NCI-H2081 treated with DMSO at 0.1 percent for 48 hours (cell line): ENCODE results near the gene ZNF783.

Experiments
- DNase-seq: peaks from one replicate; lab custom pipeline; 2025; lab: John Stamatoyannopoulos, UW

ZNF783 gene

DNA sequence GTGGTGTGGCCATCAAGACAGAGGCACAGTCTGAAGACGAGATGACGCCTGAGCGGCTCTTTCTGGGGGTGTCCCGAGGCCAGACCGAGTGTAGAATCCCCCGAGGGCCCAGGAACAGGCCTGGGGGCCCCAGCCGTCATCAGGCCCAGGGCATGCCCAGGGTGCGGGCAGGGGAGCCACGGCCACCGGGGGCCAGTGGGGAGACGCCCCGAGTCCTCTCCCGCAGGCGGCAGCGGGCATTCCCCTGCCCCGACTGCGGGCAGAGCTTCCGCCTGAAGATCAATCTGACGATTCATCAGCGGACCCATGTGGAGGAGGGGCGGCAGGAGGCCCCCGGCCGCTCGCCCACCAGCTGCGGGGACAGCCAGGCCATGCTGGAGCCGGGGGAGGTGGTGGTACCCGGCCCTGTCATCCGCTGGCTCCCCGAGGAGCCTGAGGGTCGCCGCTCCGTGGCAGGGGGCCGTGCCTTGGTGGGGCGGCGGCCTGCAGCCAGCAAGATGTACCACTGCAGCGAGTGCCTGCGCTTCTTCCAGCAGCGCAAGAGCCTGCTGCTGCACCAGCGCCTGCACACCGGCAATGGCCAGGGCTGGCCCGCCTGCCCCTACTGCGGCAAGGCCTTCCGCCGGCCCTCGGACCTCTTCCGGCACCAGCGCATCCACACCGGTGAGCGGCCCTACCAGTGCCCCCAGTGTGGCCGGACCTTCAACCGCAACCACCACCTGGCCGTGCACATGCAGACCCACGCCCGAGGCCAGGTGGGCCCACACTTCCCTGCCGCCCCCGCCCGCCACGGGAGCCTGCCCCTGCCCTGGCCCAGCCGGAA lies 19.7 kb downstream of the ZNF783 start:
- no peak for DNase-seq

GRCh38 chr7:149282331-149282655 lies 20.3 kb downstream of the ZNF783 start:
- no peak for DNase-seq

DNA sequence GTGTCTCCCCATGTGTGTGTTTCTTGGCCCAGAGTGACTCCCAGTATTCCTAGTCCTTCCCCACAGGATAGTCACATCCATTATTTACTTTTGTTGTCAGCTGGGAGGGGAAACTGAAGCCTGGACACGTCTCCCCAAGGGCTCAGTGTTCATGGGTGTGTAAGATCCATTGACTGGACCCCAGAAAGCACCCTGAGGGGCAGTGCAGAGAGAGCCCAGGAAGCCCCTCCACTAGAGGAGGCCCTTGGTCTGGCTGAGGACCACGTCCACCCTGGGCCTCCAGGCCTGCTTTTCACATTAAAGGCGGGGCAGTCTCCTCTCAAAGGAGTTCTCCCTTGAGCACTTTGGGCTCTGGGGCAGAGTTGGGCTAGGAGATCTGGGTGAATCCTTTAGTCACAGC lies 21.3 kb downstream of the ZNF783 start:
- no peak for DNase-seq

- no peak for DNase-seq
These were observed 22.3 kb downstream of the ZNF783 start for GRCh38 chr7:149284343-149284742.

GRCh38 chr7:149284850-149285585 lies 23.0 kb downstream of the ZNF783 start:
- DNase-seq, result peak; percentile 89

- DNase-seq, result no peak
These were observed 23.6 kb downstream of the ZNF783 start for GRCh38 chr7:149285603-149286002.

DNA sequence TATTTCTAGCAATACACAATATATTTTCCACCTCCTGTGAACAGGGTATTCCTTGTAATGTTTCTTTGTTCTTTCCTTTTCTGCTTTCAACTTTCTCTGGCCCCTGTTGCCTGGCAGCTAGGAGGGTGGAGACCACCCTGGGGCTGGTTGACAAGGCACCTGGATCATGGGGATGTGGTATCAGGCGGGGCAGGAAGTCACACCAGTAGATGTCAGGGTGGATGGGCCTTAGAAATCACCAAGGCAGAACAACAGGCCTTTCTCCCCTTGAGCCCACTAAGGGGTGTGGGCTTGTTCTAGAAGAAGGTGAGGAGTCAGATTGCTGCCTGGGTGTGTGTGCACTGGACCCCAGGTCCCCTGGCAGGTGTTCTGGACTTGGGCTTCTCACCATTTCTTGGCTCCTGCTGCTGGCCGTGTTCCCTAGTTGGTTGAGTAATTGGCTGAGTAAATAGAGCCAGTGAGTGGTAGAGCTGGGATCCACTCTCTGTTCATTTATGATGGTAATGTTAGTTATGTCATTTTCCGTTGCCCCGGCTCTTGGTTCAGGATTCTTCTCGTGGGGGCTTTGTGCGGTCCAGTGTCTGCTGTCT lies 24.9 kb downstream of the ZNF783 start:
- DNase-seq, result no peak

- DNase-seq, result no peak
These were observed 25.6 kb downstream of the ZNF783 start for GRCh38 chr7:149287622-149288021.

- DNase-seq, result no peak
These were observed 27.3 kb downstream of the ZNF783 start for GRCh38 chr7:149289262-149289661.

DNA sequence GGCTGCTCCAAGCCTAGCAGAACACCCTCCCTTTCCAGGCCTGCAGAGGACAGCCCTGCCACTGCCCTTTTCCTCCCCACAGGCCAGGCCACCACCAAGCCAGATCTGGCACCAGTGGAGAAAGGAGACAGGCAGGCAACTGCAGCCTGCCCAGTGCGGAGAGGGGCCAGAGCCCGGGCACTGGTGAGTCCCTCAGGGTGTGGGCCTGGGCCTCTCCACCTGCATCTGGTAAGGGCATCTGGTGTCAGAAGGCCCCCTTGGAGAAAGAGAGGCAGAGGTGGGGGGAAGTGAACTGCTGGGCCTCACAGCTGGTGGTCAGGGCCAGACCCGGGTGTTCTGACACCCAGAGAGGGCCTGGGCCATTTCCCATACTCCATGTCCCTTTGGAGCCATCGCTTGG lies 27.9 kb downstream of the ZNF783 start:
- no peak for DNase-seq

- DNase-seq, result no peak
These were observed 29.2 kb downstream of the ZNF783 start for GRCh38 chr7:149291036-149291780.

- no peak for DNase-seq
These were observed 29.9 kb downstream of the ZNF783 start for GRCh38 chr7:149291781-149292461.

- DNase-seq, result no peak
These were observed 30.4 kb downstream of the ZNF783 start for GRCh38 chr7:149292462-149292823.

DNA sequence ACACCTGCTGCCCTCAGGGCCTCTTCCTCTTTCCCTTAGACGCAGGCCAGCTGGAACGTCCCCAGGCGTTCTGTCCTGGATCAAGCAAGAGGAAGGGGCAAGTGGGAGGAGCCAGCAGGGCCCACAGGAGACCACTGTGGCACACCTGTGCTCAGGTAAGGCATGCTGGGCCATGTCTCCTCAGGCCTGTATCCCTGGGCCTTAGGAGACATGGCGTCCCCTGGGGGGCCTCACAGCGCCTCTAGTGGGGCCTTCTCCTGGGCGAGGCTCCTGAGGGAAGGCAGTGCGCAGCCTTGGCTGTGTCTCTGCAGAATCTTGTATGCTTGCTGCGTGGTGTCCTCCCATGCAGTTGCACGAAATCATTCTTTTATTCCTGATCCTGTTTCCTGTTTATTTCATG lies 31.3 kb downstream of the ZNF783 start:
- no peak for DNase-seq

DNA sequence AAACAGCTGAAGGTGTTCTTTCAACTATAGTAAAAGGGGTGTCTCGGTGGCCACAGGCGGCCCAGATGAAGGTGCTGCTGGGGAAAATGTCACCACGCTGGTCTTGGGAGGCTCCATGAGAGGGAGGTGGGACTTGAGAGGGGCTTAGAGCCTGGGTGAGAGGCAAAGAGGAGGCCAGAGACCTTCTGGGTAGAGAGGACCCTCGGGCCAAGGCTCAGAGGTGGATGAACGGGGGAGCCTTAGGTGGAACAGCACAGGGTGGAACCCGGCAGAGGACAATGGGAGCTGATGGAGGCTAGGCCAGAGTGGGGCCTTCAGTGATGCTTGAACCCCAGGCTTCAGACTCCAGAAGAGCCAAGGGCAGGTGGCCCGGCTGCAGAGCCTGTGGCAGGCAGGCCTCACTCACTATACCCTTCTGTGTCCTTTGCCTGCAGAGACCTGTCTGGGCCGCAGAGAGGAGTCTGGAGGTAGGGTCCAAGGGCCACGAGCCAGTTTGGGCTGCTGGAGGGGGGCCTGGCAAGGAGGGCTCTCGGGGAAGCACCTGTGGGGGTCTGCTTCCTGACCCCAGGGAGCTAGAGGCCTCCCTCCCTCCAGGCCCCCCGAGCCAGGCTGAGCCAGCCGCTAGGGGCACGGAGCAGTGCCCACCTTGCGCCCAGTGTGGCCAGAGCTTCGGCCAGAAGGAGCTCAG lies 32.1 kb downstream of the ZNF783 start:
- no peak for DNase-seq

GRCh38 chr7:149294634-149295480 lies 32.9 kb downstream of the ZNF783 start:
- DNase-seq, result no peak

- no peak for DNase-seq
These were observed 33.5 kb downstream of the ZNF783 start for GRCh38 chr7:149295481-149295850.

GRCh38 chr7:149296368-149296767 lies 34.4 kb downstream of the ZNF783 start:
- DNase-seq, result no peak

GRCh38 chr7:149297034-149297755 lies 35.2 kb downstream of the ZNF783 start:
- no peak for DNase-seq
